Neural progenitor cell (in vitro differentiated cells): ENCODE measurements around the gene ASB15. TPM values are rescaled to one million over a fixed set of nuclear protein-coding genes. Genes with fewer than 3 reads are reported as not detected.

Experiments used
- DNase-seq: peaks from one replicate; pipeline ENCODE4 v3.0.0-alpha.2; 2016; ENCODE audit warnings: low spot score
- H2AFZ ChIP-seq: fragments of 200-600 bp; sonication (generic); replicated peaks from 2 replicates; pipeline ENCODE4 v1.6.1; 2016; ENCODE audit warnings: antibody characterized with exemption
- H3F3A ChIP-seq: fragments of 200-600 bp; sonication (generic); 2 replicates; pipeline ENCODE4 v1.6.1; 2016; ENCODE audit warnings: antibody characterized with exemption, low read depth
- H3K27ac ChIP-seq: fragments of 200-600 bp; sonication (generic); 2 replicates; pipeline ENCODE4 v1.5.1; 2016; ENCODE audit warnings: mild to moderate bottlenecking
- H3K27me3 ChIP-seq: fragments of 200-600 bp; sonication (generic); 2 replicates; pipeline ENCODE4 v1.6.1; 2016; ENCODE audit warnings: mild to moderate bottlenecking, moderate library complexity
- H3K36me3 ChIP-seq: fragments of 200-600 bp; sonication (generic); 2 replicates; pipeline ENCODE4 v1.5.1; 2016
- H3K4me1 ChIP-seq: fragments of 200-600 bp; sonication (generic); 2 replicates; pipeline ENCODE4 v1.6.1; 2016; ENCODE audit warnings: mixed run types
- H3K4me2 ChIP-seq: fragments of 200-600 bp; sonication (generic); 2 replicates; pipeline ENCODE4 v1.6.1; 2016
- H3K4me3 ChIP-seq: fragments of 200-600 bp; sonication (generic); 2 replicates; pipeline ENCODE4 v1.5.1; 2016
- H3K79me2 ChIP-seq: fragments of 200-600 bp; sonication (generic); 2 replicates; pipeline ENCODE4 v1.6.1; 2016; ENCODE audit warnings: low read depth
- H3K9ac ChIP-seq: fragments of 200-600 bp; sonication (generic); 2 replicates; pipeline ENCODE4 v1.6.1; 2016
- H3K9me3 ChIP-seq: fragments of 200-600 bp; sonication (generic); 2 replicates; pipeline ENCODE4 v1.5.1; 2016; ENCODE audit warnings: low read depth
- H4K20me1 ChIP-seq: fragments of 200-600 bp; sonication (generic); 2 replicates; pipeline ENCODE4 v1.6.1; 2016; ENCODE audit warnings: low read depth
- H3K27ac Mint-ChIP-seq: 3 replicates; pipeline ENCODE4 v1.8.0; 2021; ENCODE audit warnings: mixed read lengths
- H3K27me3 Mint-ChIP-seq: 2 replicates; pipeline ENCODE4 v1.8.0; 2022; ENCODE audit warnings: low read depth, mild to moderate bottlenecking, inconsistent platforms, moderate library complexity, mixed read lengths; ENCODE audit not compliant: insufficient read depth
- H3K36me3 Mint-ChIP-seq: 3 replicates; pipeline ENCODE4 v1.8.0; 2021; ENCODE audit warnings: mixed read lengths
- H3K4me1 Mint-ChIP-seq: 3 replicates; pipeline ENCODE4 v1.8.0; 2021; ENCODE audit warnings: mixed read lengths
- H3K4me3 Mint-ChIP-seq: 3 replicates; pipeline ENCODE4 v1.8.0; 2021; ENCODE audit warnings: mild to moderate bottlenecking, moderate library complexity, mixed read lengths
- H3K9me3 Mint-ChIP-seq: 3 replicates; pipeline ENCODE4 v1.8.0; 2020; ENCODE audit warnings: mixed read lengths
- EZH2 ChIP-seq: fragments of 200-600 bp; sonication (generic); IDR thresholded peaks from 2 replicates; pipeline ENCODE4 v1.6.1; 2017; ENCODE audit warnings: antibody characterized with exemption, mild to moderate bottlenecking, moderate library complexity
- EZH2phosphoT487 ChIP-seq: fragments of 200-600 bp; sonication (generic); IDR thresholded peaks from 2 replicates; pipeline ENCODE4 v1.6.1; 2017; ENCODE audit warnings: antibody characterized with exemption
- total RNA-seq: library from RNA; depleted of rRNA; stranded (reverse); fragments of >200 nt; gene quantifications from 2 replicates; pipeline ENCODE4 v1.2.3, GENCODE V29; 2015; ENCODE audit warnings: low replicate concordance
- TF ChIP-seq, protein P1 (sequence below): fragments of 200-600 bp; sonication (generic); IDR thresholded peaks from 2 replicates; pipeline ENCODE4 v1.5.1; 2017; ENCODE audit warnings: antibody characterized with exemption, mild to moderate bottlenecking

The ASB15 gene
- total RNA-seq, 1 donor from 2014 or later: not detected

DNA sequence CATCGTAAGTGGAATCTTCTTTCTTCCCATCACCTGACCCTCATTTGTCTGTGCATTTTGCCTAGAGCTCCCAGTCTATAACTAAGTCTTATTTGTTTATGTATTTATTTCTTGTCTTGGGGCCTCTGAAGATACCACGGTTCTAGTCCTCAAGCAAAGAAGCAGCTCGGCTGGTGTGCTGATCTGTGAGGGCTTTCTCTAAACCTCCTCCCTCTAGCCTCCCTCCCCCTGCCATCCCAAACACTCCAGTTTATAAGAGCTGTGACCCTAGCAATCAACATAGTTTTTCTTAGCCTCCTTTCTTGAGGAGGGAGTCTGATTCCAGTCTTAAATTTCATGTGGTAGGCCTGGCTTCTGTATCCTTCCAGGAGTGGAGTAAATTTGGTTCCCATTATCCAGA, 28.3 kb upstream of the ASB15 start:
- Mint-ChIP-seq H3K9me3 (no peaks in the 10 kb centered on the region), H3K36me3 (no peaks in the 10 kb centered on the region), H3K27me3 (peaks cover 5% of the 10 kb centered on the region), H3K4me3 (no peak overlapping the region), H3K4me1 (no peaks in the 10 kb centered on the region), H3K27ac (no peak overlapping the region)
- H3K9me3 ChIP-seq: no peaks in the 10 kb centered on the region
- DNase-seq: peak; percentile 13
- H3K79me2 ChIP-seq: no peaks in the 10 kb centered on the region
- H3K27ac ChIP-seq: no peak overlapping the region
- no peaks in the 10 kb centered on the region for H3K27me3 ChIP-seq
- H2AFZ ChIP-seq: peak overlapping the region; percentile 88
- no peaks in the 10 kb centered on the region for H4K20me1 ChIP-seq
- TF ChIP-seq, protein P1, sequence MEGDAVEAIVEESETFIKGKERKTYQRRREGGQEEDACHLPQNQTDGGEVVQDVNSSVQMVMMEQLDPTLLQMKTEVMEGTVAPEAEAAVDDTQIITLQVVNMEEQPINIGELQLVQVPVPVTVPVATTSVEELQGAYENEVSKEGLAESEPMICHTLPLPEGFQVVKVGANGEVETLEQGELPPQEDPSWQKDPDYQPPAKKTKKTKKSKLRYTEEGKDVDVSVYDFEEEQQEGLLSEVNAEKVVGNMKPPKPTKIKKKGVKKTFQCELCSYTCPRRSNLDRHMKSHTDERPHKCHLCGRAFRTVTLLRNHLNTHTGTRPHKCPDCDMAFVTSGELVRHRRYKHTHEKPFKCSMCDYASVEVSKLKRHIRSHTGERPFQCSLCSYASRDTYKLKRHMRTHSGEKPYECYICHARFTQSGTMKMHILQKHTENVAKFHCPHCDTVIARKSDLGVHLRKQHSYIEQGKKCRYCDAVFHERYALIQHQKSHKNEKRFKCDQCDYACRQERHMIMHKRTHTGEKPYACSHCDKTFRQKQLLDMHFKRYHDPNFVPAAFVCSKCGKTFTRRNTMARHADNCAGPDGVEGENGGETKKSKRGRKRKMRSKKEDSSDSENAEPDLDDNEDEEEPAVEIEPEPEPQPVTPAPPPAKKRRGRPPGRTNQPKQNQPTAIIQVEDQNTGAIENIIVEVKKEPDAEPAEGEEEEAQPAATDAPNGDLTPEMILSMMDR: no peak
- TF ChIP-seq EZH2phosphoT487 (no peak), EZH2 (no peak)
- H3K4me3 ChIP-seq: no peak overlapping the region
- H3K4me2 ChIP-seq: no peak overlapping the region
- H3K9ac ChIP-seq: no peak overlapping the region
- H3K36me3 ChIP-seq: no peaks in the 10 kb centered on the region
- no peaks in the 10 kb centered on the region for H3F3A ChIP-seq
- H3K4me1 ChIP-seq: no peaks in the 10 kb centered on the region

DNA sequence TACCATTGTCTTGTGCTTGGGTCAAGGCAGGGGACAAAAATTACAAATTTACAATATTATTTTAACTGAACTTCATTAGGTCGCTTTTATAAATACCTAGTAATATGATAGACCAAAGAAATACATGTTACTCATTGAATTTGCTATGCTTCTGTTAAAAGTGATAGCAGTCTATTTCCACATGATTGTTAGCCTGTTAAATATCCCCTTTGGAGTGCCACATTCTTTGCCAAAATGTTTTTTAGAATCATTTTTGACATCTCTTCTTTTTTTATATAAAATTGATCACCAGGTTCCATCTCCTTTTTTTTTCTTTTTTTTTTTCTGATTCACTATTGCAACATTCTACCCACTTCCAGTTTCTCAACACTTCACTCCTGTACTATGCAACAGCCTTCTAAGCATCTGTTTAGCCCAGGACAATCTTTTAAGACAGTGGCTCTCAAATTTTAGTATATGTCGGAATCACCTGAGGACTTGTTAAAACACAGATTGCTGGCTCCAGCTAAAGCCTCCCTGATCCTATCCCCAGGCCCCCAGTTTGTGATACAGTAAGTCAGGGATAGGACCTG, 27.6 kb upstream of the ASB15 start:
- H3F3A ChIP-seq: no peaks in the 10 kb centered on the region
- no peaks in the 10 kb centered on the region for H3K36me3 ChIP-seq
- no peak overlapping the region for H3K4me3 Mint-ChIP-seq
- H4K20me1 ChIP-seq: no peaks in the 10 kb centered on the region
- H3K27me3 ChIP-seq: no peaks in the 10 kb centered on the region
- H3K9me3 Mint-ChIP-seq: no peaks in the 10 kb centered on the region
- H2AFZ ChIP-seq: no peak overlapping the region
- H3K4me1 Mint-ChIP-seq: no peaks in the 10 kb centered on the region
- H3K4me1 ChIP-seq: no peaks in the 10 kb centered on the region
- no peaks in the 10 kb centered on the region for H3K79me2 ChIP-seq
- no peak overlapping the region for H3K4me3 ChIP-seq
- H3K27me3 Mint-ChIP-seq: peaks cover 5% of the 10 kb centered on the region
- H3K27ac ChIP-seq: no peak overlapping the region
- no peak overlapping the region for H3K4me2 ChIP-seq
- no peak for DNase-seq
- H3K36me3 Mint-ChIP-seq: no peaks in the 10 kb centered on the region
- TF ChIP-seq EZH2 (no peak), EZH2phosphoT487 (no peak)
- TF ChIP-seq, protein P1: no peak
- no peaks in the 10 kb centered on the region for H3K9me3 ChIP-seq
- no peak overlapping the region for H3K9ac ChIP-seq
- H3K27ac Mint-ChIP-seq: no peak overlapping the region

DNA sequence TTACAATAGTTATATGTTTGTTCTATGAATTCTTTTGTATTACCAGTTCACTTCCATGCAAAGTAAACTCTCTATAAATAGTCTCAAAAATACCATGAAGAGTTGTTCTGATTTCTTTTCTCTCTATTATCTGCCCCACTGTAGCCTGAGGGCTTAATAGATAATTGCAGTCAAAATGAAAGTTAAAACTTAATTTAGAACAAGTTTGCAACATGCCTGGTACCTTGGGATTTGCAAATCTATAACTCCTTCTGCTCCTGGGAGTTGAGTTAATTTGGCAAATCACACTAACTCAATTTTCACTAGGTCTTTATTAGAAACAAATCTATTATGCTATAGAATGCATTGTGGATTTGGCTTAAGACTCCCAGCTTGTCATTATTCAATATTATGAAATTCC, 22.2 kb upstream of the ASB15 start:
- Mint-ChIP-seq H3K36me3 (no peaks in the 10 kb centered on the region), H3K9me3 (no peaks in the 10 kb centered on the region), H3K4me3 (no peak overlapping the region), H3K27ac (no peak overlapping the region), H3K4me1 (no peaks in the 10 kb centered on the region), H3K27me3 (no peaks in the 10 kb centered on the region)
- Histone ChIP-seq H3K36me3 (no peaks in the 10 kb centered on the region), H3K27ac (no peak overlapping the region), H3F3A (no peaks in the 10 kb centered on the region), H3K79me2 (no peaks in the 10 kb centered on the region), H3K9ac (no peak overlapping the region), H3K4me3 (no peak overlapping the region), H4K20me1 (no peaks in the 10 kb centered on the region), H3K9me3 (no peaks in the 10 kb centered on the region), H3K4me1 (no peaks in the 10 kb centered on the region), H2AFZ (no peak overlapping the region), H3K27me3 (no peaks in the 10 kb centered on the region), H3K4me2 (no peak overlapping the region)
- TF ChIP-seq, protein P1: no peak
- TF ChIP-seq EZH2phosphoT487: no peak
- no peak for TF ChIP-seq EZH2
- no peak for DNase-seq
